Epithelial cell of esophagus (primary cell): Measurements from ENCODE around the gene MYL6B.

Experiments
- DNase-seq: peaks from one replicate; pipeline ENCODE4 v3.0.0; 2010; ENCODE audit warnings: low read depth
- H3K4me3 ChIP-seq: 2 replicates; pipeline ENCODE4 v1.5.1; 2011; ENCODE audit warnings: mild to moderate bottlenecking, low read length, control low read depth
- TF ChIP-seq, protein P1 (sequence below): IDR thresholded peaks from 2 replicates; pipeline ENCODE4 v1.5.1; 2011; ENCODE audit warnings: low read depth, mild to moderate bottlenecking, low read length, control low read depth, inconsistent platforms; ENCODE audit not compliant: insufficient read depth; ENCODE audit errors: missing control alignments

Gene MYL6B

DNA sequence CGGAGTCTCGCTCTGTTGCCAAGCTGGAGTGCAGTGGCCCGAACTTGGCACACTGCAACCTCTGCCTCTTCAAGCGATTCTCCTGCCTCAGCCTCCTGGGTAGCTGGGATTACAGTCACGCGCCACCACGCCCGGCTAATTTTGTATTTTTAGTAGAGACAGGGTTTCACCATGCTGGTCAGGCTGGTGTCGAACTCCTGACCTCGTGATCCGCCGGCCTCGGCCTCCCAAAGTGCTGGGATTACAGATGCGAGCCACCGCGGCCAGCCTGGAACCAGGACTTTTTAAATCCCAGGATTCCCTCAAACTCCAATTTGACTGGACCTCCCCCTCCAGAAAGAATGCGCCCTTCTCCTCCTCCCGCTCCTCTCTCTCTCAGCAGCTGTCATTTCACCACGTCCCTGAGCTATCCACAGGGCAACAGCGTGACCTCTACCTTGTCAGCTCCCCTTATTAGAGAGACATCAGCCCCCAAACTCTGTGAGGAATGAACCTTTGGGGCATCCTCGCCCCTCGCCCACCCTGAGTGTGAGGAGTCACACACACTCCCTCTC lies 22.4 kb upstream of the MYL6B start:
- peak overlapping the region; percentile 93 for H3K4me3 ChIP-seq
- no peak for DNase-seq
- TF ChIP-seq, protein P1, sequence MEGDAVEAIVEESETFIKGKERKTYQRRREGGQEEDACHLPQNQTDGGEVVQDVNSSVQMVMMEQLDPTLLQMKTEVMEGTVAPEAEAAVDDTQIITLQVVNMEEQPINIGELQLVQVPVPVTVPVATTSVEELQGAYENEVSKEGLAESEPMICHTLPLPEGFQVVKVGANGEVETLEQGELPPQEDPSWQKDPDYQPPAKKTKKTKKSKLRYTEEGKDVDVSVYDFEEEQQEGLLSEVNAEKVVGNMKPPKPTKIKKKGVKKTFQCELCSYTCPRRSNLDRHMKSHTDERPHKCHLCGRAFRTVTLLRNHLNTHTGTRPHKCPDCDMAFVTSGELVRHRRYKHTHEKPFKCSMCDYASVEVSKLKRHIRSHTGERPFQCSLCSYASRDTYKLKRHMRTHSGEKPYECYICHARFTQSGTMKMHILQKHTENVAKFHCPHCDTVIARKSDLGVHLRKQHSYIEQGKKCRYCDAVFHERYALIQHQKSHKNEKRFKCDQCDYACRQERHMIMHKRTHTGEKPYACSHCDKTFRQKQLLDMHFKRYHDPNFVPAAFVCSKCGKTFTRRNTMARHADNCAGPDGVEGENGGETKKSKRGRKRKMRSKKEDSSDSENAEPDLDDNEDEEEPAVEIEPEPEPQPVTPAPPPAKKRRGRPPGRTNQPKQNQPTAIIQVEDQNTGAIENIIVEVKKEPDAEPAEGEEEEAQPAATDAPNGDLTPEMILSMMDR = no peak

DNA sequence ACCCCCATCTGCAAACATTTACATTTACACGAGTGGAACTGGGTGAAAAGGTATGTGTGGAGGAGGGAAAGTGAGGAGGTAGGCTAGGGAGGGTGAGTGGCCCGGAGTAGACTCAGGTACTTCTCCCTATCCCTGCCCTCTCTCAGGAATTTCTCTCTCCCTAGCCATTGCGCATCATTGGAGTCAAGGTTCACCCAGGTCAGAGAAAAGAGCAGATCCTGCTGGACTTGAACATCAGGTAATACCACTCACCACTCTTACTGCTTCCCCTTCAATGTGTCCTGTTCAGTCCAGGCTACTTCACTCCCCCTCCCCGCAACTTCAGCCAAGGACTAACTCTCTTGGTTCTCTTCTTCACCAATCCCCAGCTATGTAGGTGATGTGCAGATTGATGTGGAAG lies 21.5 kb upstream of the MYL6B start:
- DNase-seq = no peak
- TF ChIP-seq, protein P1 = no peak
- H3K4me3 ChIP-seq = no peak overlapping the region

DNA sequence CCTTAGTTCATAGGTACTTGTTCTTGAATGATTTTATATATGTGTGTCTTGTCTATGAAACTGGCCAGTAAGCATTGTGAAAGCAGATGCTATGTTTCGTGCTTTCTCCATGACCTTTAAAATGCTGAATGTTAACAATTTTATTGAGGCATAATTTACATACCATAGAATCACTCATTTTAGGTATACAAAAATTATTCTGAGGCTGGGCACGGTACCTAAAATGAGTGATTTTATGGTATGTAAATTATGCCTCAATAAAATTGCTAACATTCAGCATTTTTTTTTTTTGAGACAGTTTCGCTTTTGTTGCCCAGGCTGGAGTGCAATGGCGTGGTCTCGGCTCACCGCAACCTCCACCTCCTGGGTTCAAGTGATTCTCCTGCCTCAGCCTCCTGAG lies 17.5 kb upstream of the MYL6B start:
- DNase-seq = no peak
- no peak overlapping the region for H3K4me3 ChIP-seq
- TF ChIP-seq, protein P1 = no peak

DNA sequence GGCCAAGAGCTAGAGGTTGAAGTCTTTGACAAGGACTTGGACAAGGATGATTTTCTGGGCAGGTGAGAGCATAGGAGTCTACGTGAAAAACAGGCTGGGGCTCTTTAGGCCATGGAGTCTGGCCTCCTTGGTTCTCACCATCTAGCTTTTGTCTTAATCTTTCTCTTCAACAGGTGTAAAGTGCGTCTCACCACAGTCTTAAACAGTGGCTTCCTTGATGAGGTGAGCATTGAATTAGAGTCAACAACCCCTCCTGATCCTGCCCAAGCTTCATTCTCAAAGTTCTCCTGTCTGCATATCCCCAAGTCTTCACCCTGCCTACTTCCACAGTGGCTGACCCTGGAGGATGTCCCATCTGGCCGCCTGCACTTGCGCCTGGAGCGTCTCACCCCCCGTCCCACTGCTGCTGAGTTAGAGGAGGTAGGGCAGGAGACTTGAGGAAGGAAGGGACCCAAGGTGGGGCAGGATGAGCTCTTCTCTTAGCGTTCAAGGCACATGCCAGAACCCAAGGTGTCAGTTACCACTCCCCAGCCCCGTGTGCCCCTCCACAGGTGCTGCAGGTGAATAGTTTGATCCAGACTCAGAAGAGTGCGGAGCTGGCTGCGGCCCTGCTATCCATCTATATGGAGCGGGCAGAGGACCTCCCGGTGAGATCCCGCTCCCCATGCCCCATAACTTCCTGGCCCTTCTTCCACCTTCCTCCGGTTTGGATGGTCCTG lies 14.4 kb upstream of the MYL6B start:
- TF ChIP-seq, protein P1 = no peak

DNA sequence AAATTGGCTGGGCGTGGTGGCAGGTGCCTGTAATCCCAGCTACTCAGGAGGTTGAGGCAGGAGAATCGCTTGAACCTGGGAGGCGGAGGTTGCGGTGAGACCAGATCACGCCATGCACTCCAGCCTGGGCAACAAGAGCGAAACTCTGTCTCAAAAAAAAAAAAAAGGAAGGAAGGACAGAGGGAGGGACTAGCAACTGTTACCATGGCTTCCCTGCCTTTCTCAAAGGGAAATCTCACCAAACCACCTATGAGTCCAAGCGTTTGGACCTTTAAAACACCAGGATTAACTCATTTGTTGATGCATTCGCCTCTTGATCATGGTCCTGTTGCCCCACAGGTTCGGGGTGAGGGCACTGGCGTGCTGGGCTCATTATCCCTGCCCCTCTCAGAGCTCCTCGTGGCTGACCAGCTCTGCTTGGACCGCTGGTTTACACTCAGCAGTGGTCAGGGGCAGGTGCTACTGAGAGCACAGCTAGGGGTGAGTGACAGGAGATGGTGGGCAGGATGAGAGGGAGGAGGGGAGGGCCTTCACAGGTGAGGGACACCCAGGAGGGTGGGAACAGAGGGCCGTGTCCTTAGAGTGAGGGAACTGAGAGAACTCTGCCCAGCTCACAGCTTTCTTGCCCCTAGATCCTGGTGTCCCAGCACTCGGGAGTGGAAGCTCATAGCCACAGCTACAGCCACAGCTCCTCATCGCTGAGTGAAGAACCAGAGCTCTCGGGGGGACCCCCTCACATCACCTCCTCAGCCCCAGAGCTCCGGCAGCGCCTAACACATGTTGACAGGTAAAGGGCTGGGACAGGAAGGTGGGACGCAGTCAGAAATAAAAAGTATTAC lies 10.2 kb upstream of the MYL6B start:
- TF ChIP-seq, protein P1 = no peak
- no peak overlapping the region for H3K4me3 ChIP-seq
- no peak for DNase-seq

More for the DNA sequence above, 14.4 kb upstream of the MYL6B start:
- no peak overlapping the region for H3K4me3 ChIP-seq
- DNase-seq = no peak

DNA sequence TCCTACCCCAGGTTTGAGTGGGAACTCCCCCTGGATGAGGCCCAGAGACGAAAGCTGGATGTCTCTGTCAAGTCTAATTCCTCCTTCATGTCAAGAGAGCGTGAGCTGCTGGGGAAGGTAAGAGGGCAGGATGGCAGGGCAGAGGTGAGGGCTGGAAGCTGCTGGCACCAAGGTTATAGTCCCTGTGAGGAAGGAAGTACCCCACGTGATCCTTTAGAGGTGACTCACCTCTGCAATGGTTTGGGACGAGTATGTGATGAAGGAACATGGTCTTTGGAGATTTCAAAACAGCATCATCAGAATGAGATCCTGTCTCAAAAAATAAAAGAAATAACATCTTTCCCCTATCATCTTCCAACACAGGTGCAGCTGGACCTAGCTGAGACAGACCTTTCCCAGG lies 9.2 kb upstream of the MYL6B start:
- DNase-seq = no peak
- TF ChIP-seq, protein P1 = no peak

More for the DNA sequence above, 9.2 kb upstream of the MYL6B start:
- no peak overlapping the region for H3K4me3 ChIP-seq
